Measurements from ENCODE around the gene SAMD4A.

- TF ChIP-seq CTCF (conservative IDR thresholded peaks at IDR 0.05) (no peak), ZFX (IDR thresholded peaks at IDR 0.05) (no peak)
Observed at GRCh38 chr14:54775486-54776140, 208.7 kb downstream of the SAMD4A start.

All from C4-2B (cell line).